PC-3 (cell line): Measurements from ENCODE around the gene LARP4B. TPM values are rescaled to one million over a fixed set of nuclear protein-coding genes. Genes with fewer than 3 reads are reported as not detected.

Experiments used
- ATAC-seq: fragments of 200-7000 bp; cut with Tn5 transposase; 2 replicates; pipeline ENCODE4 v1.9.1; 2020; ENCODE audit warnings: mild to moderate bottlenecking, moderate library complexity
- BruUV-seq: library from RNA; stranded (reverse); fragments of 400-500 nt; replicated peaks from 2 replicates; lab custom pipeline; 2021; lab: Mats Ljungman, UMichigan
- CTCF ChIA-PET: fragments of 300-600 bp; sonication (Branson Sonifier 250); formaldehyde crosslinking; loops from one replicate; lab custom pipeline; 2022; ENCODE audit warnings: antibody characterized with exemption; lab: Charles Lee
- POLR2A ChIA-PET: fragments of 300-600 bp; sonication (Branson Sonifier 250); formaldehyde crosslinking; loops from one replicate; lab custom pipeline; 2022; ENCODE audit warnings: antibody characterized with exemption; ENCODE audit not compliant: unreplicated experiment; lab: Charles Lee
- DNase-seq: peaks from one replicate; pipeline ENCODE4 v3.0.0-alpha.2; 2015
- H2AFZ ChIP-seq: fragments of 300-600 bp; sonication (generic); 2 replicates; pipeline ENCODE4 v1.6.0; 2016; ENCODE audit warnings: antibody characterized with exemption, low read length
- H3F3A ChIP-seq: fragments of 300-600 bp; sonication (generic); one replicate; pipeline ENCODE4 v1.6.0; 2017; ENCODE audit warnings: antibody characterized with exemption, low read length, control low read depth, mild to moderate bottlenecking; ENCODE audit not compliant: unreplicated experiment
- H3K27ac ChIP-seq: fragments of 300-600 bp; sonication (generic); 2 replicates; pipeline ENCODE4 v1.5.1; 2016; ENCODE audit warnings: mild to moderate bottlenecking, low read length
- H3K27me3 ChIP-seq: fragments of 300-600 bp; sonication (generic); 2 replicates; pipeline ENCODE4 v1.6.1; 2016; ENCODE audit warnings: low read length, mixed read lengths
- H3K36me3 ChIP-seq: fragments of 300-600 bp; sonication (generic); 2 replicates; pipeline ENCODE4 v1.6.1; 2016; ENCODE audit warnings: low read depth, mixed run types, low read length, mixed read lengths
- H3K4me1 ChIP-seq: fragments of 300-600 bp; sonication (generic); 2 replicates; pipeline ENCODE4 v1.5.1; 2016; ENCODE audit warnings: low read length; ENCODE audit not compliant: insufficient read depth
- H3K4me2 ChIP-seq: fragments of 300-600 bp; sonication (generic); 2 replicates; pipeline ENCODE4 v1.6.0; 2016; ENCODE audit warnings: low read length
- H3K4me3 ChIP-seq: fragments of 300-600 bp; sonication (generic); 2 replicates; pipeline ENCODE4 v1.5.1; 2016; ENCODE audit warnings: mild to moderate bottlenecking, low read length, mixed read lengths
- H3K79me2 ChIP-seq: fragments of 300-600 bp; sonication (generic); 2 replicates; pipeline ENCODE4 v1.6.1; 2017; ENCODE audit warnings: low read length, mixed read lengths
- H3K9ac ChIP-seq: fragments of 300-600 bp; sonication (generic); 2 replicates; pipeline ENCODE4 v1.6.0; 2016; ENCODE audit warnings: mild to moderate bottlenecking, low read length
- H3K9me2 ChIP-seq: fragments of 300-600 bp; sonication (generic); replicated peaks from 2 replicates; pipeline ENCODE4 v1.6.1; 2016; ENCODE audit warnings: mixed run types, low read length, mixed read lengths
- H3K9me3 ChIP-seq: fragments of 300-600 bp; sonication (generic); 2 replicates; pipeline ENCODE4 v1.6.1; 2016; ENCODE audit warnings: low read length, mixed read lengths
- H4K20me1 ChIP-seq: fragments of 300-600 bp; sonication (generic); 2 replicates; pipeline ENCODE4 v1.6.1; 2016; ENCODE audit warnings: low read length, mixed read lengths
- CTCF ChIP-seq: fragments of 300-600 bp; sonication (generic); conservative IDR thresholded peaks from 2 replicates; pipeline ENCODE4 v1.5.1; 2017; ENCODE audit warnings: antibody characterized with exemption, low read depth, mild to moderate bottlenecking, low read length
- EZH2 ChIP-seq: fragments of 300-600 bp; sonication (generic); IDR thresholded peaks from one replicate; pipeline ENCODE4 v1.6.1; 2017; ENCODE audit warnings: antibody characterized with exemption, mild to moderate bottlenecking, low read length; ENCODE audit not compliant: unreplicated experiment
- EZH2phosphoT487 ChIP-seq: fragments of 300-600 bp; sonication (generic); IDR thresholded peaks from 2 replicates; pipeline ENCODE4 v1.6.1; 2018; ENCODE audit warnings: mild to moderate bottlenecking, antibody characterized with exemption, low read length, borderline replicate concordance
- intact Hi-C: fragments of 100-400 bp; cut with micrococcal nuclease; formaldehyde crosslinking; loops from 2 replicates; pipeline ENCODE4 v1.9.0; 2023
- total RNA-seq: library from RNA; depleted of rRNA; stranded (reverse); fragments of >200 nt; gene quantifications from 2 replicates; pipeline ENCODE4 v1.2.3, GENCODE V29; 2014

LARP4B gene
- total RNA-seq, 1 experiment from 2014 or later, result 33.9 TPM

- CTCF ChIA-PET, result no interaction called here
- BruUV-seq, result no TSS peak
- H3K9ac ChIP-seq, result no peak overlapping the region
- H3K27me3 ChIP-seq, result no peaks in the 10 kb centered on the region
- no peaks in the 10 kb centered on the region for H3K36me3 ChIP-seq
- H3K9me2 ChIP-seq, result no peaks in the 10 kb centered on the region
- H3K4me3 ChIP-seq, result no peak overlapping the region
- no peaks in the 10 kb centered on the region for H3K9me3 ChIP-seq
- H3K4me1 ChIP-seq, result no peaks in the 10 kb centered on the region
- no peak overlapping the region for H2AFZ ChIP-seq
- peaks cover 31% of the 10 kb centered on the region for H3K79me2 ChIP-seq
- ATAC-seq, result no peak
- POLR2A ChIA-PET, result no interaction called here
- intact Hi-C loops, result no loop called here
- no peaks in the 10 kb centered on the region for H4K20me1 ChIP-seq
- no peak overlapping the region for H3K4me2 ChIP-seq
- H3F3A ChIP-seq, result no peaks in the 10 kb centered on the region
- no peak overlapping the region for H3K27ac ChIP-seq
- no peak for DNase-seq
- TF ChIP-seq CTCF (no peak), EZH2 (no peak), EZH2phosphoT487 (no peak)
Measured at GRCh38 chr10:851901-852300, 79.6 kb downstream of the LARP4B start.

GRCh38 chr10:850093-850492 is 81.4 kb downstream of the LARP4B start:
- POLR2A ChIA-PET, result no interaction called here
- H2AFZ ChIP-seq, result no peak overlapping the region
- DNase-seq, result no peak
- no peaks in the 10 kb centered on the region for H3K27me3 ChIP-seq
- no peak for ATAC-seq
- H3K4me3 ChIP-seq, result no peak overlapping the region
- no peak overlapping the region for H3K4me2 ChIP-seq
- no peak overlapping the region for H3K9ac ChIP-seq
- H3K9me2 ChIP-seq, result no peaks in the 10 kb centered on the region
- peaks cover 31% of the 10 kb centered on the region for H3K79me2 ChIP-seq
- no peaks in the 10 kb centered on the region for H3K36me3 ChIP-seq
- no peaks in the 10 kb centered on the region for H4K20me1 ChIP-seq
- H3F3A ChIP-seq, result no peaks in the 10 kb centered on the region
- intact Hi-C loops, result no loop called here
- TF ChIP-seq EZH2 (no peak), CTCF (no peak), EZH2phosphoT487 (no peak)
- H3K9me3 ChIP-seq, result no peaks in the 10 kb centered on the region
- CTCF ChIA-PET, result no interaction called here
- no TSS peak for BruUV-seq
- no peak overlapping the region for H3K27ac ChIP-seq
- H3K4me1 ChIP-seq, result no peaks in the 10 kb centered on the region

- DNase-seq, result no peak
- Histone ChIP-seq H3K4me2 (no peak overlapping the region), H4K20me1 (no peaks in the 10 kb centered on the region), H3K9ac (no peak overlapping the region), H2AFZ (no peak overlapping the region), H3K9me2 (no peaks in the 10 kb centered on the region), H3K9me3 (no peaks in the 10 kb centered on the region), H3K36me3 (no peaks in the 10 kb centered on the region), H3K79me2 (peaks cover 31% of the 10 kb centered on the region), H3K4me1 (no peaks in the 10 kb centered on the region), H3K27ac (no peak overlapping the region), H3K27me3 (no peaks in the 10 kb centered on the region), H3F3A (no peaks in the 10 kb centered on the region), H3K4me3 (no peak overlapping the region)
- intact Hi-C loops, result no loop called here
- ChIA-PET POLR2A (no interaction called here), CTCF (no interaction called here)
- TF ChIP-seq CTCF, result no peak
- TF ChIP-seq EZH2, result no peak
- TF ChIP-seq EZH2phosphoT487, result no peak
- ATAC-seq, result no peak
- BruUV-seq, result no TSS peak
Measured at GRCh38 chr10:847868-848267, 83.6 kb downstream of the LARP4B start.
